Measurements from ENCODE around the gene DIO3.

Gene DIO3

GRCh38 chr14:101599234-101599885, 38.1 kb downstream of the DIO3 start:
- no peak for DNase-seq (ENCODE audit: insufficient read length, low spot score)
- TF ChIP-seq POLR2A (IDR thresholded peaks at IDR 0.05; ENCODE audit: low read depth, low read length): no peak
- FAIRE-seq: no peak

GRCh38 chr14:101600336-101600890, 39.1 kb downstream of the DIO3 start:
- FAIRE-seq: no peak
- no peak for DNase-seq (ENCODE audit: insufficient read length, low spot score)
- TF ChIP-seq POLR2A (IDR thresholded peaks at IDR 0.05; ENCODE audit: low read depth, low read length): no peak

GRCh38 chr14:101600891-101601605, 39.8 kb downstream of the DIO3 start:
- TF ChIP-seq POLR2A (IDR thresholded peaks at IDR 0.05; ENCODE audit: low read depth, low read length): no peak
- no peak for FAIRE-seq

GRCh38 chr14:101601606-101602465, 40.5 kb downstream of the DIO3 start:
- no peak for FAIRE-seq
- no peak for DNase-seq (ENCODE audit: insufficient read length, low spot score)
- TF ChIP-seq POLR2A (IDR thresholded peaks at IDR 0.05; ENCODE audit: low read depth, low read length): no peak

More at GRCh38 chr14:101600891-101601605, 39.8 kb downstream of the DIO3 start:
- no peak for DNase-seq (ENCODE audit: insufficient read length, low spot score)

- no peak for DNase-seq (ENCODE audit: insufficient read length, low spot score)
- no peak for TF ChIP-seq POLR2A (IDR thresholded peaks at IDR 0.05; ENCODE audit: low read depth, low read length)
- FAIRE-seq: no peak
These were observed 41.2 kb downstream of the DIO3 start for GRCh38 chr14:101602466-101602840.

- TF ChIP-seq POLR2A (IDR thresholded peaks at IDR 0.05; ENCODE audit: low read depth, low read length): no peak
- DNase-seq (ENCODE audit: insufficient read length, low spot score) (no peak), FAIRE-seq (no peak)
These were observed 41.8 kb downstream of the DIO3 start for GRCh38 chr14:101603096-101603495.

GRCh38 chr14:101604228-101604934, 43.1 kb downstream of the DIO3 start:
- DNase-seq (ENCODE audit: insufficient read length, low spot score): no peak
- FAIRE-seq: no peak
- no peak for TF ChIP-seq POLR2A (IDR thresholded peaks at IDR 0.05; ENCODE audit: low read depth, low read length)

- DNase-seq (ENCODE audit: insufficient read length, low spot score) (no peak), FAIRE-seq (no peak)
- TF ChIP-seq POLR2A (IDR thresholded peaks at IDR 0.05; ENCODE audit: low read depth, low read length): no peak
These were observed 43.9 kb downstream of the DIO3 start for GRCh38 chr14:101604935-101605780.

- DNase-seq (ENCODE audit: insufficient read length, low spot score) (no peak), FAIRE-seq (no peak)
- TF ChIP-seq POLR2A (IDR thresholded peaks at IDR 0.05; ENCODE audit: low read depth, low read length): no peak
These were observed 44.5 kb downstream of the DIO3 start for GRCh38 chr14:101605836-101606235.

Measured in H54 (cell line).